OCI-LY7 (cell line): ENCODE data around the gene REM1. TPM values are rescaled to one million over a fixed set of nuclear protein-coding genes. Genes with fewer than 3 reads are reported as not detected.
"Not testable (repeated sequence)": the region's sequence is repeated elsewhere in the genome, so short reads cannot be mapped to it uniquely, and the experiment has no call there.

Source experiments
- BruUV-seq: library from RNA; stranded (reverse); fragments of 400-500 nt; replicated peaks from 2 replicates; lab custom pipeline; 2021; lab: Mats Ljungman, UMichigan
- CTCF ChIA-PET: fragments of 300-600 bp; sonication (Branson Sonifier 250); formaldehyde crosslinking; loops from one replicate; lab custom pipeline; 2022; ENCODE audit warnings: antibody characterized with exemption; ENCODE audit not compliant: unreplicated experiment; lab: Charles Lee
- POLR2A ChIA-PET: fragments of 300-600 bp; sonication (Branson Sonifier 250); formaldehyde crosslinking; loops from one replicate; lab custom pipeline; 2022; ENCODE audit warnings: antibody characterized with exemption; lab: Charles Lee
- DNase-seq: peaks from one replicate; pipeline ENCODE4 v3.0.0-alpha.2; 2015; ENCODE audit warnings: low spot score
- H2AFZ ChIP-seq: fragments of 200-600 bp; sonication (generic), shearing (Covaris generic); 2 replicates; pipeline ENCODE4 v1.6.1; 2014; ENCODE audit warnings: mild to moderate bottlenecking, antibody characterized with exemption, low read length, moderate library complexity
- H3K27ac ChIP-seq: fragments of 200-600 bp; sonication (generic); 2 replicates; pipeline ENCODE4 v1.5.1; 2014; ENCODE audit warnings: mixed run types, low read depth, mild to moderate bottlenecking, moderate library complexity, low read length, inconsistent platforms; ENCODE audit not compliant: poor library complexity, severe bottlenecking
- H3K36me3 ChIP-seq: fragments of 200-600 bp; sonication (generic); 2 replicates; pipeline ENCODE4 v1.6.1; 2014; ENCODE audit warnings: mild to moderate bottlenecking, antibody characterized with exemption, low read length, moderate library complexity, mixed read lengths; ENCODE audit not compliant: insufficient read depth
- H3K4me1 ChIP-seq: fragments of 200-600 bp; sonication (generic); 2 replicates; pipeline ENCODE4 v1.5.1; 2014; ENCODE audit warnings: mild to moderate bottlenecking, low read length; ENCODE audit not compliant: insufficient read depth, poor library complexity, severe bottlenecking
- H3K4me2 ChIP-seq: fragments of 200-600 bp; sonication (generic); 2 replicates; pipeline ENCODE4 v1.6.1; 2014; ENCODE audit warnings: mild to moderate bottlenecking, low read length
- H3K4me3 ChIP-seq: fragments of 200-600 bp; sonication (generic); 2 replicates; pipeline ENCODE4 v1.5.1; 2014; ENCODE audit warnings: mild to moderate bottlenecking, low read depth, low read length; ENCODE audit not compliant: poor library complexity, severe bottlenecking
- H3K79me2 ChIP-seq: fragments of 200-600 bp; sonication (generic); 2 replicates; pipeline ENCODE4 v1.6.1; 2016; ENCODE audit warnings: low read depth, mild to moderate bottlenecking, low read length, moderate library complexity, mixed read lengths; ENCODE audit not compliant: insufficient read depth
- H3K9me2 ChIP-seq: fragments of 200-600 bp; sonication (generic); 2 replicates; pipeline ENCODE4 v1.6.1; 2016; ENCODE audit warnings: mild to moderate bottlenecking, low read length, mixed read lengths; ENCODE audit not compliant: insufficient read depth
- H3K9me3 ChIP-seq: fragments of 200-600 bp; sonication (generic); 2 replicates; pipeline ENCODE4 v1.6.1; 2014; ENCODE audit warnings: mild to moderate bottlenecking, mixed run types, low read length, mixed read lengths
- H4K20me1 ChIP-seq: fragments of 200-600 bp; sonication (generic); 2 replicates; pipeline ENCODE4 v1.6.1; 2014; ENCODE audit warnings: mild to moderate bottlenecking, antibody characterized with exemption, low read length, moderate library complexity, mixed read lengths; ENCODE audit not compliant: insufficient read depth
- CTCF ChIP-seq: fragments of 200-600 bp; sonication (generic); conservative IDR thresholded peaks from 2 replicates; pipeline ENCODE4 v1.5.1; 2014; ENCODE audit warnings: mild to moderate bottlenecking, antibody characterized with exemption, low read length, moderate library complexity, mixed read lengths
- EZH2phosphoT487 ChIP-seq: fragments of 200-600 bp; sonication (generic); IDR thresholded peaks from 2 replicates; pipeline ENCODE4 v1.6.1; 2018; ENCODE audit warnings: low read depth, borderline replicate concordance, mild to moderate bottlenecking, mixed run types, antibody characterized with exemption, low read length, moderate library complexity, mixed read lengths
- intact Hi-C: fragments of 100-400 bp; cut with micrococcal nuclease; formaldehyde crosslinking; loops from one replicate; pipeline ENCODE4 v1.10.0; 2022; ENCODE audit not compliant: unreplicated experiment
- total RNA-seq, 2 experiments: library from RNA; depleted of rRNA in 1 of 2; stranded (reverse); fragments of >200 nt in 1 of 2; shearing (Covaris generic) in 1 of 2; gene quantifications; 2 replicates each; pipeline ENCODE4 v1.2.3, GENCODE V29; 2014 to 2022

The REM1 gene
- total RNA-seq, 2 experiments from 2014 or later: not detected

GRCh38 chr20:31502884-31503673 lies 28.0 kb downstream of the REM1 start:
- not testable (repeated sequence) for H3K9me3 ChIP-seq, H3K4me2 ChIP-seq, H3K79me2 ChIP-seq, H3K27ac ChIP-seq, BruUV-seq, H3K36me3 ChIP-seq, H2AFZ ChIP-seq, H3K4me1 ChIP-seq, H3K9me2 ChIP-seq, H3K4me3 ChIP-seq, H4K20me1 ChIP-seq
- peak; percentile 81 for DNase-seq
- ChIA-PET CTCF (interaction anchor here (1.3 to 1.9 kb wide), 3 partner anchors 29 to 90 kb away, joined by 3 to 22 read pairs (median 8); partner anchors contain the start of gene DEFB124), POLR2A (interaction anchor here (0.9 to 2.2 kb wide), 3 partner anchors 29 to 48 kb away, joined by 4 to 15 read pairs (median 5); partner anchors contain the start of gene DEFB124)
- peak; percentile 86 for TF ChIP-seq CTCF
- intact Hi-C loops: loop anchor here (1.0 to 2.0 kb wide), 2 partner anchors 43 to 190 kb away; no protein-coding TSS in a partner anchor

GRCh38 chr20:31505903-31506302 lies 30.8 kb downstream of the REM1 start:
- intact Hi-C loops: no loop called here
- no peak overlapping the region for H3K27ac ChIP-seq
- no peak overlapping the region for H2AFZ ChIP-seq
- no peak for DNase-seq
- no peaks in the 10 kb centered on the region for H3K4me1 ChIP-seq
- no peaks in the 10 kb centered on the region for H4K20me1 ChIP-seq
- ChIA-PET CTCF (no interaction called here), POLR2A (interaction anchor here (0.6 kb wide), 2 partner anchors 44 to 107 kb away, joined by 3 read pairs; no protein-coding TSS in a partner anchor)
- no peaks in the 10 kb centered on the region for H3K79me2 ChIP-seq
- no peak overlapping the region for H3K4me2 ChIP-seq
- no peaks in the 10 kb centered on the region for H3K9me2 ChIP-seq
- H3K9me3 ChIP-seq: no peaks in the 10 kb centered on the region
- H3K36me3 ChIP-seq: no peaks in the 10 kb centered on the region
- BruUV-seq: no TSS peak
- TF ChIP-seq EZH2phosphoT487 (no peak), CTCF (no peak)
- no peak overlapping the region for H3K4me3 ChIP-seq
